Naive B cell (primary cell): ENCODE data around the gene UBE2J2. TPM values are rescaled to one million over a fixed set of nuclear protein-coding genes. Genes with fewer than 3 reads are reported as not detected.

ENCODE experiments used
- ATAC-seq, 2 donors: fragments of 150-1000 bp; cut with Tn5 transposase; 2 replicates each; pipeline ENCODE4 v1.10.0; 2021; ENCODE audit warnings: low read depth in 2 of 2, mild to moderate bottlenecking in 2 of 2, moderate library complexity in 2 of 2
- DNase-seq: peaks from one replicate; pipeline ENCODE4 v3.0.0; 2022
- H3K27ac Mint-ChIP-seq, 6 donors: one replicate each; pipeline ENCODE4 v1.8.0; 2020 to 2022; ENCODE audit warnings: mild to moderate bottlenecking in 6 of 6, mixed read lengths in 6 of 6, moderate library complexity in 5 of 6, inconsistent platforms in 2 of 6
- H3K27me3 Mint-ChIP-seq, 3 donors: one replicate each; pipeline ENCODE4 v1.8.0; 2021 to 2022; ENCODE audit warnings: mixed read lengths in 3 of 3, mild to moderate bottlenecking in 1 of 3
- H3K36me3 Mint-ChIP-seq, 2 donors: one replicate each; pipeline ENCODE4 v1.8.0; 2020 to 2022; ENCODE audit warnings: mixed read lengths in 2 of 2, inconsistent platforms in 1 of 2, mild to moderate bottlenecking in 1 of 2
- H3K4me1 Mint-ChIP-seq, 3 donors: one replicate each; pipeline ENCODE4 v1.8.0; 2020 to 2022; ENCODE audit warnings: mixed read lengths in 3 of 3, inconsistent platforms in 1 of 3, mild to moderate bottlenecking in 1 of 3, moderate library complexity in 1 of 3
- H3K4me3 Mint-ChIP-seq, 8 donors: one replicate each; pipeline ENCODE4 v1.8.0; 2020 to 2022; ENCODE audit warnings: mild to moderate bottlenecking in 8 of 8, mixed read lengths in 8 of 8, moderate library complexity in 8 of 8, inconsistent platforms in 2 of 8
- H3K9me3 Mint-ChIP-seq, 7 donors: one replicate each; pipeline ENCODE4 v1.8.0; 2020 to 2022; ENCODE audit warnings: mixed read lengths in 7 of 7, mild to moderate bottlenecking in 5 of 7, inconsistent platforms in 2 of 7, moderate library complexity in 1 of 7
- polyA plus RNA-seq, 6 donors: library from polyadenylated mRNA; unstranded; fragments of 300-500 nt; fragmentation: Illumina TruSeq; gene quantifications; one replicate each; pipeline ENCODE4 v1.2.3, GENCODE V29; 2021; ENCODE audit warnings: low read depth in 6 of 6

UBE2J2 gene
- polyA plus RNA-seq, 6 donors from 2014 or later: 75.1 to 112 (median 87.4) TPM

DNA sequence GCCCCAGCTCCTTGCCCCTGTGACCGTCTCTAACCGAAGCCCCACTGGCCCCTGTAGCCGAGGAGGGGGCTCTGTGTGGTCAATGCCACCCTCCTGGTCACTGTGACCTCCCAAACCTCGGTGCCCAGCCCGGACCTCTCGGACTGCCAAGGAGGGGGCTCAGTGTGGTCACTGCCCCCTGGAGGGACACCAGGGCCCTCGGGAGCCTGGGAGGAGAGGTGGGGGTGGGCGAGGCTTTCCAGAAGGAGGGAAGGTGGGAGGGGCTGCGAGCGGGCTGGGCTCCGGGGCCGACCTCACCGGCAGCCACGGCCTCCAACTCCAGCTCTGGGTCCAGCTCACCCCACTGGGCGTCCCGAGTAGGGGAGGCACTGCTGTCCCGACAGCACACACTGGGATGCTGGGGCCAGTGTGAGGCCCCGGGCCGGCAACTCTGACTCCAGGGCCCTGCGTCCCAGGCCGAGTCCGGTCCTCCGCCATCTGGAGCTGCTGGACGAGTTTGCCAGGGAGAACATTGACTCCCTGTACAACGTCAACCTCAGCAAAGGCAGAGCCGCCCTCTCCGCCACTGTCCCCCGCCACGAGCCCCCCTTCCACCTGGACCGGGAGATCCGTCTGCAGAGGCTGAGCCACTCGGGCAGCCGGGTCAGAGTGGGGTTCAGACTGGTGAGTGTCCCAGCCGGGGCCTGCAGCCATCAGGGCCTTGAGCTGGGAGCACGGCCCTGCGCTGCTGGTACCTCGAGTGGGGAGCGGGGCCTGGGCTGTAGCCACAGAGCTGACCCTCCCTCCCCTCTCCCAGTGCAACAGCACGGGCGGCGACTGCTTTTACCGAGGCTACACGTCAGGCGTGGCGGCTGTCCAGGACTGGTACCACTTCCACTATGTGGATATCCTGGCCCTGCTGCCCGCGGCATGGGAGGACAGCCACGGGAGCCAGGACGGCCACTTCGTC lies 12.9 kb upstream of the UBE2J2 start:
- peaks cover 6 to 12% (median 6%) of the 10 kb centered on the region in 3 donors for H3K4me1 Mint-ChIP-seq
- peaks cover 0 to 6% (median 0%) of the 10 kb centered on the region in 3 donors for H3K27me3 Mint-ChIP-seq
- no peaks in the 10 kb centered on the region for H3K36me3 Mint-ChIP-seq

GRCh38 chr1:1285611-1286311 lies 12.1 kb upstream of the UBE2J2 start:
- no peak overlapping the region for H3K4me3 Mint-ChIP-seq
- H3K27me3 Mint-ChIP-seq: peaks cover 0 to 6% (median 0%) of the 10 kb centered on the region in 3 donors
- ATAC-seq (no peak), DNase-seq (no peak)
- peaks cover 6 to 12% (median 6%) of the 10 kb centered on the region in 3 donors for H3K4me1 Mint-ChIP-seq
- no peak overlapping the region for H3K27ac Mint-ChIP-seq
- no peaks in the 10 kb centered on the region for H3K36me3 Mint-ChIP-seq
- no peaks in the 10 kb centered on the region for H3K9me3 Mint-ChIP-seq

More for the DNA sequence above, 12.9 kb upstream of the UBE2J2 start:
- ATAC-seq (no peak), DNase-seq (no peak)
- no peak overlapping the region for H3K27ac Mint-ChIP-seq
- no peaks in the 10 kb centered on the region for H3K9me3 Mint-ChIP-seq
- no peak overlapping the region for H3K4me3 Mint-ChIP-seq

- peaks cover 2 to 9% (median 5%) of the 10 kb centered on the region in 3 donors for H3K4me1 Mint-ChIP-seq
These were observed 11.5 kb upstream of the UBE2J2 start for GRCh38 chr1:1285102-1285571.

DNA sequence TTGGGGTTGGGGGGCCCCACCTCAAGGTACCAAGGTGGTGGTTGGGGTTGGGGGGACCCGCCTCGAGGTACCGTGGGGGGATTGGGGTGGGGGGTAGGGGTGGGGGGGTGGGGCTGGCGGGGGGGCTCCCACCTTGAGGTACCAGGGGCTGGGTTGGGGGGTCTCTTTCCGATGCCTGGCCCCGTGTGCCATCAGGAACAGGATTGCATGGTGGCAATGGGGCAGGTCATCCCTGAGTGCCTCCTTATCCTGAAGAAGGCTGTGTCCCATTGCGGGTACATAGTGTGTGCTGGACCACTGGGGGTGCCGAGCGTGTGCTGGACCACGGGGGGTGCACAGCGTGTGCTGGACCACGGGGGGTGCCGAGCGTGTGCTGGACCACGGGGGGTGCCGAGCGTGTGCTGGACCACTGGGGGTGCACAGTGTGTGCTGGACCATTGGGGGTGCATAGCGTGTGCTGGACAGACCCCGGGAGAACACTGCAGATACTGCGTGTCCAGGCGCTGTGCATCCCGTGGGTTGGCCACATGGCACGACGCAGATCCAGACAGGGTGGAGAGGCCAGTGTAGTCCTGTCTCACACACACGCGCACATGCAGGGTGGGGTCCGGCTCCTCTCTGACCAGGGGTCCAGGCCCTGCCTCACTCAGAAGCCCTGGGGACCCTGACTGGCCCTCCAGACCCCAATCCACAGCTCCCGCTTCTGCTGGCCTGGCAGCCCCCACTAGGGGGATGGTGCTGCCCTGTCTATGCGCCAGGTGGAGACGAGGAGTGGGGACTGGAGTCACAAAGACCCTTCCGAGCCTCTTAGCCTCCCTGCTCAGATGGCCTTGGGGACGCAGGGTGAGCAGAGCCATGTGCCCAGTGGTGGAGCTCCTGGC lies 10.8 kb upstream of the UBE2J2 start:
- no peak for DNase-seq
- Mint-ChIP-seq H3K9me3 (no peaks in the 10 kb centered on the region), H3K27ac (no peak overlapping the region), H3K27me3 (peaks cover 0 to 6% (median 0%) of the 10 kb centered on the region in 3 donors), H3K4me3 (no peak overlapping the region), H3K36me3 (no peaks in the 10 kb centered on the region), H3K4me1 (peaks cover 0 to 6% (median 4%) of the 10 kb centered on the region in 3 donors)
- no peak for ATAC-seq

More at GRCh38 chr1:1285102-1285571, 11.5 kb upstream of the UBE2J2 start:
- DNase-seq: no peak
- H3K36me3 Mint-ChIP-seq: no peaks in the 10 kb centered on the region
- no peaks in the 10 kb centered on the region for H3K9me3 Mint-ChIP-seq
- peaks cover 0 to 6% (median 0%) of the 10 kb centered on the region in 3 donors for H3K27me3 Mint-ChIP-seq
- H3K27ac Mint-ChIP-seq: no peak overlapping the region
- H3K4me3 Mint-ChIP-seq: no peak overlapping the region
- no peak for ATAC-seq

- H3K9me3 Mint-ChIP-seq: no peaks in the 10 kb centered on the region
- ATAC-seq: peak in 1 of 2 donors; percentile 49
- H3K27ac Mint-ChIP-seq: no peak overlapping the region
These were observed 10.2 kb upstream of the UBE2J2 start for GRCh38 chr1:1283821-1284220.

DNA sequence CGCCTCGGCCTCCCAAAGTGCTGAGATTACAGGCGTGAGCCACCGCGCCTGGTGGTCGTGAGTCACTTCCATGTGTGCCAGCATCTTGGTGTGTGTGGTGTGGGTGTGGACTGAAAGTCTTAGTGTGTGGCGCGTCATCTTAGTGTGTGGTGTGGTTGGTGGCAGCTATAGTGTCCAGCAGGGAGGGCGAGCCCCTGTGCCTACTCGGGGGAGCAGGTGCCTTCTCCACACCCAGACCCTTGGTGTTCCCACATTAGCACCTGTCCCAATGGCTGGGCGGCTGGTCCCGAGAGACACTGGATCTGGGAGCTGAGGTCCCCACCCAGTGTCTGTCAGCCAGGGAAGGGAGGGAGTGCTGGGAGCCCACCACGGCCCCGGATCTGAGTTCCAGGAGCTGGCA lies 9.3 kb upstream of the UBE2J2 start:
- Mint-ChIP-seq H3K4me1 (peaks cover 0 to 6% (median 4%) of the 10 kb centered on the region in 3 donors), H3K27ac (peak overlapping the region in 1 of 6 donors; percentile 12)
- DNase-seq: no peak

More at GRCh38 chr1:1283821-1284220, 10.2 kb upstream of the UBE2J2 start:
- Mint-ChIP-seq H3K4me3 (peak overlapping the region in 1 of 8 donors; percentile 47), H3K27me3 (peaks cover 0 to 6% (median 0%) of the 10 kb centered on the region in 3 donors), H3K4me1 (peaks cover 0 to 6% (median 4%) of the 10 kb centered on the region in 3 donors), H3K36me3 (no peaks in the 10 kb centered on the region)
- no peak for DNase-seq

DNA sequence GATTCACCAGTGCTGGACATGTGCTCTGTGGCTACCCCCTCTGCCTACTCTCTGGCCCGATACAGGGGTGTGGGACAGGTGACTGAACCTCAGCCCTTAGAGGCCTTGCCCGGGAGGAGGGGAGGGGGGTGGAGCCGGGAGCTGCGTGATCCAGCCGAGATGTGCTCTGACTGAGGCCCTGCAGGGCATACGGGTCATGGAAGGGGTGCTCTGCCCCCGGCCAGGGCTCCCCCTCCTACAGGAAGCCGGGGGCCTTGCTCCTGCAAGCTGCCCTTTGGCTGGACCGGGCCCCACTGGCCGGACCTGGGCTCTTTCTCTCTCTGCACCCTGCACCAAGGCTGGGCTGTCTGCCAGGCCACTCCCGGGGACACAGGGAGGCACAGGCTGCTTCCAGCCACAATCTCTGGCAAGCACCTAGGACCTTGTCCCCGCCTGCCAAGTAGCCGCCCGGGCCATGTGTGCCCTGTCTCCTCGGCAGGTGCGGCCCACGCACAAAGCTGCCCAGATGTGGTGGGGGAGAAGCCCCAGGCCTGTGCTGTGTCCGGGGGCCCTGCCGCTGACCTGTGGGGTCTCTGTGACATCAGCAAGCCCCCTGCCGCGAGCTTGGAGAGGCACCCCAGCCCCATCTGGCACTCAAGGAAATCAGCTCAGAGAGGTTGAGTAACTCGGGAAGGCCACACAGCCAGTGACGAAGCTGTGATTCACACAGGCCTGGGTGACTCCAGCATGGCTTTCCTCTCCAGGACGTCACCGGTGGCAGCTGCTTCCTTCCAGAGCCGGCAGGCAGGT lies 8.1 kb upstream of the UBE2J2 start:
- ATAC-seq (no peak), DNase-seq (no peak)
- no peak overlapping the region for H3K4me3 Mint-ChIP-seq
- peaks cover 0 to 6% (median 0%) of the 10 kb centered on the region in 3 donors for H3K27me3 Mint-ChIP-seq
- no peaks in the 10 kb centered on the region for H3K9me3 Mint-ChIP-seq
- no peaks in the 10 kb centered on the region for H3K36me3 Mint-ChIP-seq
- peaks cover 0 to 6% (median 4%) of the 10 kb centered on the region in 3 donors for H3K4me1 Mint-ChIP-seq
- no peak overlapping the region for H3K27ac Mint-ChIP-seq

More for the DNA sequence above, 9.3 kb upstream of the UBE2J2 start:
- H3K27me3 Mint-ChIP-seq: peaks cover 0 to 6% (median 0%) of the 10 kb centered on the region in 3 donors
- no peak for ATAC-seq
- H3K9me3 Mint-ChIP-seq: no peaks in the 10 kb centered on the region
- H3K4me3 Mint-ChIP-seq: no peak overlapping the region
- no peaks in the 10 kb centered on the region for H3K36me3 Mint-ChIP-seq

GRCh38 chr1:1280782-1281481 lies 7.3 kb upstream of the UBE2J2 start:
- no peak overlapping the region for H3K27ac Mint-ChIP-seq
- H3K4me1 Mint-ChIP-seq: peaks cover 0 to 6% (median 5%) of the 10 kb centered on the region in 3 donors
- DNase-seq: no peak
- ATAC-seq: no peak
- peaks cover 0 to 6% (median 0%) of the 10 kb centered on the region in 3 donors for H3K27me3 Mint-ChIP-seq
- no peaks in the 10 kb centered on the region for H3K9me3 Mint-ChIP-seq
- H3K36me3 Mint-ChIP-seq: no peaks in the 10 kb centered on the region
- no peak overlapping the region for H3K4me3 Mint-ChIP-seq

- Mint-ChIP-seq H3K27ac (no peak overlapping the region), H3K9me3 (no peaks in the 10 kb centered on the region), H3K36me3 (no peaks in the 10 kb centered on the region), H3K27me3 (peaks cover 0 to 6% (median 0%) of the 10 kb centered on the region in 3 donors), H3K4me3 (no peak overlapping the region), H3K4me1 (peaks cover 5 to 10% (median 7%) of the 10 kb centered on the region in 3 donors)
- ATAC-seq (no peak), DNase-seq (no peak)
These were observed 5.4 kb upstream of the UBE2J2 start for GRCh38 chr1:1279028-1279427.

- no peak for ATAC-seq
- H3K4me1 Mint-ChIP-seq: peaks cover 5 to 6% (median 5%) of the 10 kb centered on the region in 3 donors
- H3K36me3 Mint-ChIP-seq: no peaks in the 10 kb centered on the region
- H3K27me3 Mint-ChIP-seq: peaks cover 0 to 6% (median 0%) of the 10 kb centered on the region in 3 donors
- no peak overlapping the region for H3K4me3 Mint-ChIP-seq
- no peak for DNase-seq
- no peaks in the 10 kb centered on the region for H3K9me3 Mint-ChIP-seq
- no peak overlapping the region for H3K27ac Mint-ChIP-seq
These were observed 5.0 kb upstream of the UBE2J2 start for GRCh38 chr1:1278620-1279019.

DNA sequence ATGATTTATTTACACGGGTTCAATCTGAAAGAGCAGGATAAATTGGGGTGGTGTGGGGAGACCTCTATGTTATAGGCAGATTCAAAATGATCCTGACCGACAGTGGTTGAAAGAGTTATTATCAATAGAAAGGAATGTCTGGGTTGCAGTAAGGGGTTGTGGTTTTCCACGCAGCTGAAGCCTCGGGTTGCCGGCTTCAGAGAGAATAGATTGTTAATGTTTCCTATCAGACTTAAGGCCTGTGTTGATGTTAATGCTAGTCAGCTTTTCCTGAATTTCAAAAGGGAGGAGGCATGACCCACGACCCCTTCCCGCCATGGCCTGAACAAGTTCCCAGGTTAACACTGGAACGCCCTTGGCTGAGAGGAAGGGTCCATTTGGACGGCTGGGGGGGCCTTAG lies 2.2 kb upstream of the UBE2J2 start:
- H3K4me3 Mint-ChIP-seq: peak overlapping the region in 7 of 8 donors; percentile 4 to 86 (median 65)
- peak overlapping the region in 1 of 6 donors; percentile 90 for H3K27ac Mint-ChIP-seq

More for the DNA sequence above, 2.2 kb upstream of the UBE2J2 start:
- Mint-ChIP-seq H3K9me3 (no peaks in the 10 kb centered on the region), H3K4me1 (peaks cover 20 to 23% (median 22%) of the 10 kb centered on the region in 3 donors), H3K27me3 (no peaks in the 10 kb centered on the region), H3K36me3 (no peaks in the 10 kb centered on the region)
- DNase-seq (no peak), ATAC-seq (no peak)
